ENCODE measurements around the gene POU2F1. TPM values are rescaled to one million over a fixed set of nuclear protein-coding genes. Genes with fewer than 3 reads are reported as not detected.
A peak's percentile ranks its signal among the peaks of the same experiment; 100 is the strongest.

POU2F1 gene
- total RNA-seq, 4 donors from 2014 or later: 8.4 to 32.1 (median 17.5) TPM

DNA sequence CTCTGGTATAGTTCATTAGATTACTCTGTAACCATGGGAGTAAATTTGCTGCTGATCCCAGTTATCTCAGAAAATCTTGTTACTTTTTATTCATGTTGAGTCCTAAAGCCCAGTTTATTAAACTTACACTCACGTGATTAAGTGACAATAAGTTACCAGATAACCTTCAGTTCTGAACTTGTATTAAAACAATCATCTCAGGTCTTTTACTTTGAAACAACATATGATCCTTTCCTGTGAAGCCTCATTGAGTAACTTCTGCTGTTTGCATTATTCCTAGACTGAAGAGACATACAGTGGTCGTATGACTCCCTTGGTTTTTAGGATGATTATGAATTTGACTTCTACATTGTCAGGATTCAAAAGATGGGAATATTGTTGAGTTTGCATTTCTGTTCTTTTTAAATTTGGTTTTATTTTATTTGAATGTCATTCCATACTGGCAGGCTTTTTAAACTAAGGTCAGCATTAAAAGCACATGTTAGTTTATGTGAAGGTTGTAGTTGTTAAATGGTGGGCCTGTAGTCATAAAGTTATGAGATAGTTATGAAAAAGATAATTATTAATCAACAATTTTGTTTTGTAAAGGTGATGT is 179.8 kb downstream of the POU2F1 start:
- TF ChIP-seq EP300 (IDR thresholded peaks at IDR 0.05): no peak
- TF ChIP-seq, protein P1, sequence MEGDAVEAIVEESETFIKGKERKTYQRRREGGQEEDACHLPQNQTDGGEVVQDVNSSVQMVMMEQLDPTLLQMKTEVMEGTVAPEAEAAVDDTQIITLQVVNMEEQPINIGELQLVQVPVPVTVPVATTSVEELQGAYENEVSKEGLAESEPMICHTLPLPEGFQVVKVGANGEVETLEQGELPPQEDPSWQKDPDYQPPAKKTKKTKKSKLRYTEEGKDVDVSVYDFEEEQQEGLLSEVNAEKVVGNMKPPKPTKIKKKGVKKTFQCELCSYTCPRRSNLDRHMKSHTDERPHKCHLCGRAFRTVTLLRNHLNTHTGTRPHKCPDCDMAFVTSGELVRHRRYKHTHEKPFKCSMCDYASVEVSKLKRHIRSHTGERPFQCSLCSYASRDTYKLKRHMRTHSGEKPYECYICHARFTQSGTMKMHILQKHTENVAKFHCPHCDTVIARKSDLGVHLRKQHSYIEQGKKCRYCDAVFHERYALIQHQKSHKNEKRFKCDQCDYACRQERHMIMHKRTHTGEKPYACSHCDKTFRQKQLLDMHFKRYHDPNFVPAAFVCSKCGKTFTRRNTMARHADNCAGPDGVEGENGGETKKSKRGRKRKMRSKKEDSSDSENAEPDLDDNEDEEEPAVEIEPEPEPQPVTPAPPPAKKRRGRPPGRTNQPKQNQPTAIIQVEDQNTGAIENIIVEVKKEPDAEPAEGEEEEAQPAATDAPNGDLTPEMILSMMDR (IDR thresholded peaks at IDR 0.05): no peak
- TF ChIP-seq POLR2AphosphoS5 (IDR thresholded peaks at IDR 0.05): no peak
- no peak for TF ChIP-seq POLR2A (IDR thresholded peaks at IDR 0.05)
- no peak for DNase-seq (ENCODE audit: low spot score in 2 of 2)
- H3K4me1 ChIP-seq: no peaks in the 10 kb centered on the region
- H3K27ac ChIP-seq: no peak overlapping the region
- H3K4me3 ChIP-seq: no peak overlapping the region
- 81% methylated on average over 2 of the region's 2 CpGs for WGBS
- H3K36me3 ChIP-seq: peaks cover 54% of the 10 kb centered on the region
- H3K9me3 ChIP-seq: no peaks in the 10 kb centered on the region
- no peaks in the 10 kb centered on the region for H3K27me3 ChIP-seq

DNA sequence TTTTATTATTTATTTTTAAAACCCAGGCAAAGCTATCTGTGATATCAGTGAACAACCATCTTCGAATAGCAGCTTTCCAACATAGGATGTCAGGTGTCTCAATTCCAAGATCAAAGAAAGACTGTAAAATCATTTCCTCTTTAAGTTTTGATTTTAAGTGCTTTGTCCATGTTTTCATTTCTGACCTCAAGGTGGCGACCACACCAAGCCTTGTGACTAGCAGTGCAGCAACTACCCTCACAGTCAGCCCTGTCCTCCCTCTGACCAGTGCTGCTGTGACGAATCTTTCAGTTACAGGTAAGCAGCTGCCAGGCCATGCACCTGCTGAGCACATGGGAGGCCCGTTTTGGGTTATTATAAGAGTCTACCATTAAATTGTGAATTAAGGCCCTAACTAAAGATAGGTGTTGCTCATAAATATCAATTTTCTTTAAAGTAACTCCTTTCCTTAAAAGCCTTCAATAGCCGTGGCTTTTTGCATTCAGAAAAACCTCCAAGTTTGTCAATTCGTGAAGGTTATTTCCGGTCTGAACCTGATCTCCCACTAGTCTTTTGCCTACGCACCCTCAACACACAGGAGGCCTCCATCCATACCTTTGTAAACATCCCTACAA is 180.7 kb downstream of the POU2F1 start:
- Histone ChIP-seq H3K4me3 (no peak overlapping the region), H3K9me3 (no peaks in the 10 kb centered on the region), H3K36me3 (peaks cover 49% of the 10 kb centered on the region), H3K27me3 (no peaks in the 10 kb centered on the region), H3K27ac (no peak overlapping the region), H3K4me1 (no peaks in the 10 kb centered on the region)
- TF ChIP-seq, protein P1 (IDR thresholded peaks at IDR 0.05): peak; percentile 24
- TF ChIP-seq EP300 (IDR thresholded peaks at IDR 0.05): no peak
- TF ChIP-seq POLR2AphosphoS5 (IDR thresholded peaks at IDR 0.05): no peak
- TF ChIP-seq POLR2A (IDR thresholded peaks at IDR 0.05): no peak
- no peak for DNase-seq (ENCODE audit: low spot score in 2 of 2)
- 64% methylated on average over 8 of the region's 8 CpGs for WGBS

DNA sequence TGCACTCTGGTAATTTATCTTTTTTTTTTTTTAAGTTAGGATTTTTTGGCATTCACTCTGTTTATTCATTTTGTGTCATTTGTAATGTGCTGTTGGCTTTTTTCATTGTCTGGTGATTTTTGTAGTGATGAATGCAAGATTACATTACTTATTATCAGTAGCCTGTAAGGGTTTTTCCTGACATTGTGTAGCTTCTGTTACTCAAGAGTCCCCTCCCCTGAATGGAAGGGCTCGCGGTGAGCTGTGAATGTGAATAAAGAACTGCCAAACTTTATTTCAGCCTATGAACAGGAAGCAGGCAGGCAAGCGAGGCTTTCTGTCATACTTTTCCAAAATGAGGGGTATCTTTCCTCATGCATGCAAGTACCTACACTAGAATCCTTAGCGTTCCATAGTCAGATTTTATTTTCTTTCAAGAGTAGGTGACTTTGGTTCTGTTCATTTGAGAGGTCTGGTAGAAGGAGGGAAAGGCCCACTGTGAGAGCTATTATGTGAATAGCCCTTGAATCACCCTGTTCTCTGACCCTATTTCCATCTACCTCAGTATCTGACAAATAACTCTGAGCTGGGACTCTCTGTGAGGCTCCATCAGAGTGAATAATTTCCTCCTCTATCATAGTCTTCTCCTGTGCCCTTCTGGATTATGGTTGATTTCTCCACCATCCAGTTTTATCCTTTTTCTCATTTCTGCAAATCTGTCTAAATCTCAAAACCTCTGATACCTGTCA is 183.6 kb downstream of the POU2F1 start:
- no peak for TF ChIP-seq POLR2A (IDR thresholded peaks at IDR 0.05)
- TF ChIP-seq POLR2AphosphoS5 (IDR thresholded peaks at IDR 0.05): no peak
- TF ChIP-seq, protein P1 (IDR thresholded peaks at IDR 0.05): no peak
- no peak for TF ChIP-seq EP300 (IDR thresholded peaks at IDR 0.05)
- H3K4me3 ChIP-seq: no peak overlapping the region
- WGBS: 87% methylated on average over 4 of the region's 4 CpGs

DNA sequence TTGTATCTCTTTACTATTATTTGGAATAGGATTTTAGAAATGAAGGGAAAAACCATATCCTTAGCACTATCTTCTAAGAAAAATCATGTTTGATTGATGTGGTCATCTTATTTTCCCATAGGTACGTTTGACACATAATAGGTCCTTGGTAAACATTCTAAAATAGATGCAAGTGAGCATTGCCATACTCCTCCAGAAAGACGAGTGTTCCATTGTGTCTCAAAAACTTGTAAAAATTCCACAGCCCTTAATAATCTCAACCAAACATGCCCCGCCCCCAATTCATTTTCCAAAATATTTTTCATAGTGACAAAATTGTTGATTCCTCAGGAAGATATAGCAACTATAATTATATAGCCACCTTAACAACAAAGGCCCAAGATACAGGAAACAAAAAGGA is 184.2 kb downstream of the POU2F1 start:
- WGBS: 81% methylated on average over 3 of the region's 3 CpGs
- TF ChIP-seq EP300 (IDR thresholded peaks at IDR 0.05) (no peak), POLR2AphosphoS5 (IDR thresholded peaks at IDR 0.05) (no peak), POLR2A (IDR thresholded peaks at IDR 0.05) (no peak)
- no peaks in the 10 kb centered on the region for H3K27me3 ChIP-seq
- H3K4me1 ChIP-seq: no peaks in the 10 kb centered on the region
- no peaks in the 10 kb centered on the region for H3K9me3 ChIP-seq
- no peak overlapping the region for H3K4me3 ChIP-seq
- no peak overlapping the region for H3K27ac ChIP-seq
- no peak for DNase-seq (ENCODE audit: low spot score in 2 of 2)
- peaks cover 29% of the 10 kb centered on the region for H3K36me3 ChIP-seq

More for the DNA sequence above, 183.6 kb downstream of the POU2F1 start:
- no peak for DNase-seq (ENCODE audit: low spot score in 2 of 2)
- Histone ChIP-seq H3K27ac (no peak overlapping the region), H3K9me3 (no peaks in the 10 kb centered on the region), H3K36me3 (peaks cover 32% of the 10 kb centered on the region), H3K27me3 (no peaks in the 10 kb centered on the region), H3K4me1 (no peaks in the 10 kb centered on the region)

DNA sequence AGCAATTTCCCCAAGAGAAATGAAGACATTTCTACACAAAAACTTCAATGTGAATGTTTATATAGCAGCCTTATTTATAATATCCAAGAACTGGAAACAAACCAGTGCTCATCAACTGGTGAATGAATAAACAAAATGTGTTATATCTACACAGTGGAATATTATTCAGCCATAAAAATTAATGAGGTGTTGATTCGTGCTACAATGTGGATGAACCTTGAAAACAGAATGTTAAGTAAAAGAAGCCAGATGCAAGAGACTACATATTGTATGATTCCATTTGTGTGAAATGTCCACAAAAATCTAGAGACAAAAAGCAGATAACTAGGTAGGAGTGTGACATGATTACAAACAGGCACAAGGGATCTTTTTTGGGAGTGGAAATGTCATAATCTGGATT is 187.7 kb downstream of the POU2F1 start:
- WGBS: 90% methylated on average over 1 of the region's 1 CpG
- Histone ChIP-seq H3K9me3 (no peaks in the 10 kb centered on the region), H3K27me3 (no peaks in the 10 kb centered on the region), H3K36me3 (peaks cover 27% of the 10 kb centered on the region), H3K27ac (no peak overlapping the region), H3K4me3 (no peak overlapping the region), H3K4me1 (no peaks in the 10 kb centered on the region)
- DNase-seq (ENCODE audit: low spot score in 2 of 2): no peak
- TF ChIP-seq, protein P1 (IDR thresholded peaks at IDR 0.05): no peak
- TF ChIP-seq POLR2AphosphoS5 (IDR thresholded peaks at IDR 0.05) (no peak), EP300 (IDR thresholded peaks at IDR 0.05) (no peak), POLR2A (IDR thresholded peaks at IDR 0.05) (no peak)

All from suprapubic skin (tissue), 4 donors.